ENCODE measurements around the gene DCDC1. TPM values are rescaled to one million over a fixed set of nuclear protein-coding genes. Genes with fewer than 3 reads are reported as not detected.

DCDC1 gene
- total RNA-seq, 2 donors from 2014 or later, result 2.9 to 3.2 TPM

DNA sequence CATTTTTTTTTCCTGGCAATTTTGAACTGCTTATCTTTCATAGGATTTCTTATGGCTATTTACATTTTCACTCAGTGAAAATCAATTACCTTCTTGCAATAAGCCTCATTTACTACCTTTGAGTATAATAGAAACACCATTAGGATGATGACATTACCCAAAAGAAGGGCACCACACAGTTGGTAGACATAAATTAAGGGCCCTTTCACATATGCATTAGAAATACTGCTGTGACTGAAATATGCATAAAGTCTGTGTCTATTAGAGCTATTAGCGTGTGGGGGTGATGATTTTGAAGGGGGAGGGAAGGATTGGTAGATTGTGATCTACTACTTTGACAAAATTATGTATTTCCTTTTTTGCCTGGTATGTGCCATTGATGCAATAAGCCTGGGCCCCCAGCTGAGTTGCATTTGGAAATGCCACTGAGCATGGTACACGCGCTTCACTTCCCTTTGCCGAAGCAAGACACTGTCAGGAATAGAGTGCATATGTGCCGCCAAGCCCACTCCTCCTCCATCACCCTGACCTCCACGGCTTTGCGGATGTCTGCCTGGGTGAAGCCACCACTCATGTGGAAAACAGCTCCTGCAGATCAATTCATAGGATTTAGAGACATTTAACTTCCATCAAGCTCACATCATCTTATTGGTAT lies 339.3 kb downstream of the DCDC1 start:
- H3K9me3 ChIP-seq (ENCODE audit: control insufficient read depth, low read length), result no peaks in the 10 kb centered on the region
- Mint-ChIP-seq H3K27me3 (ENCODE audit: insufficient read depth) (no peaks in the 10 kb centered on the region), H3K9me3 (no peaks in the 10 kb centered on the region), H3K27ac (no peak overlapping the region), H3K4me1 (no peaks in the 10 kb centered on the region), H3K36me3 (ENCODE audit: low read depth) (no peaks in the 10 kb centered on the region), H3K4me3 (no peak overlapping the region)
- H3K27me3 ChIP-seq (ENCODE audit: control insufficient read depth, insufficient read depth, low read length, poor library complexity, severe bottlenecking), result no peaks in the 10 kb centered on the region
- no peaks in the 10 kb centered on the region for H3K36me3 ChIP-seq (ENCODE audit: control insufficient read depth, insufficient read depth, low read length)
- H3K27ac ChIP-seq (ENCODE audit: low read depth, low read length), result no peak overlapping the region
- H3K9ac ChIP-seq (ENCODE audit: extremely low read depth, low read length, poor library complexity, severe bottlenecking), result no peak overlapping the region
- DNase-seq, result no peak
- TF ChIP-seq, protein P1, sequence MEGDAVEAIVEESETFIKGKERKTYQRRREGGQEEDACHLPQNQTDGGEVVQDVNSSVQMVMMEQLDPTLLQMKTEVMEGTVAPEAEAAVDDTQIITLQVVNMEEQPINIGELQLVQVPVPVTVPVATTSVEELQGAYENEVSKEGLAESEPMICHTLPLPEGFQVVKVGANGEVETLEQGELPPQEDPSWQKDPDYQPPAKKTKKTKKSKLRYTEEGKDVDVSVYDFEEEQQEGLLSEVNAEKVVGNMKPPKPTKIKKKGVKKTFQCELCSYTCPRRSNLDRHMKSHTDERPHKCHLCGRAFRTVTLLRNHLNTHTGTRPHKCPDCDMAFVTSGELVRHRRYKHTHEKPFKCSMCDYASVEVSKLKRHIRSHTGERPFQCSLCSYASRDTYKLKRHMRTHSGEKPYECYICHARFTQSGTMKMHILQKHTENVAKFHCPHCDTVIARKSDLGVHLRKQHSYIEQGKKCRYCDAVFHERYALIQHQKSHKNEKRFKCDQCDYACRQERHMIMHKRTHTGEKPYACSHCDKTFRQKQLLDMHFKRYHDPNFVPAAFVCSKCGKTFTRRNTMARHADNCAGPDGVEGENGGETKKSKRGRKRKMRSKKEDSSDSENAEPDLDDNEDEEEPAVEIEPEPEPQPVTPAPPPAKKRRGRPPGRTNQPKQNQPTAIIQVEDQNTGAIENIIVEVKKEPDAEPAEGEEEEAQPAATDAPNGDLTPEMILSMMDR (conservative IDR thresholded peaks at IDR 0.05), result no peak
- H3K4me3 ChIP-seq (ENCODE audit: low read length), result no peak overlapping the region
- 91 to 100% methylated on average over 3 to 7 of the region's 7 CpGs for WGBS, 2 experiments (ENCODE audit: insufficient coverage in 1 of 2, insufficient read length in 1 of 2)
- no peaks in the 10 kb centered on the region for H3K4me1 ChIP-seq (ENCODE audit: control insufficient read depth, insufficient read depth, low read length)

DNA sequence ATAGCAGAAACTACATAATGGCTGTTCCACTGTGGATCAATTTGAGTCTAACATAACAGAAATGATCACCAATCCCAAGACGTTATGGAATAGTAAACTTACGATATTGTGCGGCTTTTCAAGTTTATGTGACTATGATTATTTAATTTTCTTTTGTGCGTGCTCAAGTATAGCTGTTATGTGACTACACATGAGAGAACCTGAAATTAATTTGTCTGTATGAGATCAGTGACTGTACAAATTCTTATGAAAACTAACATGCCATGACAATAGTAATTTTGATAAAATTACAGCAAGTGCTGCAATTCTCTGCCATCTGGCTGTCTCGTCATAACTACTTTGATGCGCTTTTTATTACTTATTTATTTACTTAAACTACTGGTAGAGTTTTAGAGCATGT lies 343.2 kb downstream of the DCDC1 start:
- Histone ChIP-seq H3K4me3 (ENCODE audit: low read length) (no peak overlapping the region), H3K4me1 (ENCODE audit: control insufficient read depth, insufficient read depth, low read length) (no peaks in the 10 kb centered on the region), H3K27ac (ENCODE audit: low read depth, low read length) (no peak overlapping the region), H3K27me3 (ENCODE audit: control insufficient read depth, insufficient read depth, low read length, poor library complexity, severe bottlenecking) (no peaks in the 10 kb centered on the region), H3K9ac (ENCODE audit: extremely low read depth, low read length, poor library complexity, severe bottlenecking) (no peak overlapping the region), H3K36me3 (ENCODE audit: control insufficient read depth, insufficient read depth, low read length) (no peaks in the 10 kb centered on the region), H3K9me3 (ENCODE audit: control insufficient read depth, low read length) (no peaks in the 10 kb centered on the region)
- Mint-ChIP-seq H3K27me3 (ENCODE audit: insufficient read depth) (no peaks in the 10 kb centered on the region), H3K9me3 (no peaks in the 10 kb centered on the region), H3K4me1 (peaks cover 5% of the 10 kb centered on the region), H3K36me3 (ENCODE audit: low read depth) (no peaks in the 10 kb centered on the region), H3K4me3 (no peak overlapping the region), H3K27ac (no peak overlapping the region)
- WGBS, 2 experiments (ENCODE audit: insufficient coverage in 1 of 2, insufficient read length in 1 of 2), result 94 to 100% methylated on average over 3 to 6 of the region's 6 CpGs
- TF ChIP-seq, protein P1 (conservative IDR thresholded peaks at IDR 0.05), result no peak
- no peak for DNase-seq

DNA sequence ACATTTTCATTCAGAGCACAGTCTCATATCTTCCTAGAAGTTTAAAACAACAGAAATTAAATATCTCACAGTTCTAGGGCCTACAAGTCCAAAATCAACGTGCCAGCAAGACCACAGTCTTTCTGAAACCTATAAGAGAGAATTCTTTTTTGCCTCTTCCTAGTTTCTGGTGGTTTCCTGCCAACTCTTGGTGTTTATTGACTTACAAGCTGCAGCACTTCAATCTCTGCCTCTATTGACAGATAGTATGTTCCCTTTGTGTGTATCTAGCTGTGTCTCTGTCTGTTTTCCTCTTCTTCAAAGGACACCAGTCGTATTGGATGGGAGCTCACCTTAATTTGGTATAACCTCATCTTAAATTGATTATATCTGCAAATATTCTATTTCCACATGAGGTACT lies 347.5 kb downstream of the DCDC1 start:
- no peaks in the 10 kb centered on the region for H3K27me3 Mint-ChIP-seq (ENCODE audit: insufficient read depth)
- WGBS, 2 experiments (ENCODE audit: insufficient coverage in 1 of 2, insufficient read length in 1 of 2), result 68 to 82% methylated on average over 1 to 2 of the region's 2 CpGs
- no peak overlapping the region for H3K9ac ChIP-seq (ENCODE audit: extremely low read depth, low read length, poor library complexity, severe bottlenecking)
- H3K27ac ChIP-seq (ENCODE audit: low read depth, low read length), result no peak overlapping the region
- DNase-seq, result no peak
- H3K4me1 ChIP-seq (ENCODE audit: control insufficient read depth, insufficient read depth, low read length), result peaks cover 3% of the 10 kb centered on the region
- H3K36me3 ChIP-seq (ENCODE audit: control insufficient read depth, insufficient read depth, low read length), result no peaks in the 10 kb centered on the region
- no peak overlapping the region for H3K4me3 ChIP-seq (ENCODE audit: low read length)
- H3K27me3 ChIP-seq (ENCODE audit: control insufficient read depth, insufficient read depth, low read length, poor library complexity, severe bottlenecking), result no peaks in the 10 kb centered on the region
- TF ChIP-seq, protein P1 (conservative IDR thresholded peaks at IDR 0.05), result no peak
- no peaks in the 10 kb centered on the region for H3K36me3 Mint-ChIP-seq (ENCODE audit: low read depth)
- no peak overlapping the region for H3K4me3 Mint-ChIP-seq
- peaks cover 9% of the 10 kb centered on the region for H3K4me1 Mint-ChIP-seq
- H3K9me3 Mint-ChIP-seq, result no peaks in the 10 kb centered on the region
- H3K9me3 ChIP-seq (ENCODE audit: control insufficient read depth, low read length), result no peaks in the 10 kb centered on the region
- peak overlapping the region; percentile 37 for H3K27ac Mint-ChIP-seq

Measured in endodermal cell (in vitro differentiated cells).